WTC11 (cell line): ENCODE results near the gene ZFP36L1. TPM values are rescaled to one million over a fixed set of nuclear protein-coding genes. Genes with fewer than 3 reads are reported as not detected.

Source experiments
- ATAC-seq: fragments of 200-7000 bp; cut with Tn5 transposase; 2 replicates; pipeline ENCODE4 v1.10.0; 2021; ENCODE audit warnings: mild to moderate bottlenecking, moderate library complexity
- CTCF ChIA-PET: fragments of 300-600 bp; sonication (Branson Sonifier 250); formaldehyde crosslinking; loops from one replicate; lab custom pipeline; 2021; ENCODE audit warnings: antibody characterized with exemption; lab: Charles Lee
- POLR2A ChIA-PET: fragments of 350-600 bp; sonication (Branson Sonifier 250); formaldehyde crosslinking; loops from one replicate; lab custom pipeline; 2021; ENCODE audit warnings: antibody characterized with exemption; lab: Charles Lee
- DNase-seq: peaks from one replicate; pipeline ENCODE4 v3.0.0; 2021; ENCODE audit warnings: low spot score
- H3K27ac Mint-ChIP-seq: 2 replicates; pipeline ENCODE4 v1.8.0; 2021; ENCODE audit warnings: mixed read lengths
- H3K27me3 Mint-ChIP-seq: 2 replicates; pipeline ENCODE4 v1.8.0; 2021; ENCODE audit warnings: low read depth, mild to moderate bottlenecking, moderate library complexity, mixed read lengths
- H3K36me3 Mint-ChIP-seq: 2 replicates; pipeline ENCODE4 v1.8.0; 2021; ENCODE audit warnings: mixed read lengths
- H3K4me1 Mint-ChIP-seq: 2 replicates; pipeline ENCODE4 v1.8.0; 2022; ENCODE audit warnings: mixed read lengths
- H3K4me3 Mint-ChIP-seq: 2 replicates; pipeline ENCODE4 v1.8.0; 2021; ENCODE audit warnings: mild to moderate bottlenecking, moderate library complexity, mixed read lengths
- H3K9me3 Mint-ChIP-seq: 2 replicates; pipeline ENCODE4 v1.8.0; 2021; ENCODE audit warnings: mixed read lengths
- ATF1 ChIP-seq: sonication (generic); formaldehyde crosslinking; IDR thresholded peaks from 2 replicates; pipeline ENCODE4 v1.8.1; 2023; ENCODE audit warnings: mild to moderate bottlenecking, moderate library complexity, missing genetic modification reagents
- CREB1 ChIP-seq: sonication (generic); formaldehyde crosslinking; IDR thresholded peaks from 2 replicates; pipeline ENCODE4 v1.8.0; 2023; ENCODE audit warnings: mild to moderate bottlenecking, missing genetic modification reagents
- FOXJ3 ChIP-seq: sonication (generic); formaldehyde crosslinking; IDR thresholded peaks from 2 replicates; pipeline ENCODE4 v1.9.0; 2021; ENCODE audit warnings: missing genetic modification reagents, mild to moderate bottlenecking, borderline replicate concordance
- FOXP1 ChIP-seq: sonication (generic); formaldehyde crosslinking; IDR thresholded peaks from 2 replicates; pipeline ENCODE4 v1.8.0; 2022; ENCODE audit warnings: missing genetic modification reagents, mild to moderate bottlenecking, moderate library complexity, borderline replicate concordance
- GRHL2 ChIP-seq: fragments of 250-450 bp; sonication (Bioruptor Pico); IDR thresholded peaks from 2 replicates; pipeline ENCODE4 v1.8.0; 2022; ENCODE audit warnings: mild to moderate bottlenecking, moderate library complexity; ENCODE audit not compliant: insufficient replicate concordance, severe bottlenecking
- IRF2 ChIP-seq: sonication (generic); formaldehyde crosslinking; IDR thresholded peaks from 2 replicates; pipeline ENCODE4 v1.8.0; 2022; ENCODE audit warnings: low read depth, missing genetic modification reagents, borderline replicate concordance
- KAT7 ChIP-seq: sonication (generic); formaldehyde crosslinking; IDR thresholded peaks from 2 replicates; pipeline ENCODE4 v1.8.1; 2023; ENCODE audit warnings: missing genetic modification reagents, mild to moderate bottlenecking, borderline replicate concordance
- MXD4 ChIP-seq: fragments of 250-450 bp; sonication (Bioruptor Pico); IDR thresholded peaks from 2 replicates; pipeline ENCODE4 v1.8.0; 2021; ENCODE audit warnings: mild to moderate bottlenecking, moderate library complexity, borderline replicate concordance
- NFATC4 ChIP-seq: fragments of 250-450 bp; sonication (Bioruptor Pico); IDR thresholded peaks from 2 replicates; pipeline ENCODE4 v1.9.0; 2021; ENCODE audit warnings: mild to moderate bottlenecking
- NFE2L1 ChIP-seq: sonication (generic); formaldehyde crosslinking; IDR thresholded peaks from 2 replicates; pipeline ENCODE4 v1.8.1; 2023; ENCODE audit warnings: missing genetic modification reagents
- NR3C1 ChIP-seq: sonication (generic); formaldehyde crosslinking; conservative IDR thresholded peaks from 2 replicates; pipeline ENCODE4 v1.8.1; 2023; ENCODE audit warnings: low read depth, mild to moderate bottlenecking, missing genetic modification reagents
- RELA ChIP-seq: sonication (generic); formaldehyde crosslinking; IDR thresholded peaks from 2 replicates; pipeline ENCODE4 v1.8.1; 2022; ENCODE audit warnings: missing genetic modification reagents, mild to moderate bottlenecking, borderline replicate concordance
- SMAD4 ChIP-seq: sonication (generic); formaldehyde crosslinking; IDR thresholded peaks from 2 replicates; pipeline ENCODE4 v1.8.0; 2022; ENCODE audit warnings: mild to moderate bottlenecking, missing genetic modification reagents
- SOX15 ChIP-seq: fragments of 250-450 bp; sonication (Bioruptor Pico); IDR thresholded peaks from 2 replicates; pipeline ENCODE4 v1.9.0; 2021; ENCODE audit warnings: mild to moderate bottlenecking
- ZNF263 ChIP-seq: sonication (generic); formaldehyde crosslinking; IDR thresholded peaks from 2 replicates; pipeline ENCODE4 v1.8.1; 2022; ENCODE audit warnings: low read depth, mild to moderate bottlenecking, moderate library complexity, missing genetic modification reagents
- total RNA-seq: library from RNA; stranded (reverse); gene quantifications from 3 replicates; pipeline ENCODE4 v1.2.3, GENCODE V29; 2021
- TF ChIP-seq, protein P1 (sequence below): sonication (generic); formaldehyde crosslinking; IDR thresholded peaks from 2 replicates; pipeline ENCODE4 v1.8.1; 2022; ENCODE audit warnings: missing genetic modification reagents, borderline replicate concordance
- TF ChIP-seq, protein P2 (sequence below): fragments of 250-450 bp; sonication (Bioruptor Pico); IDR thresholded peaks from 2 replicates; pipeline ENCODE4 v1.9.0; 2021; ENCODE audit warnings: moderate library complexity, mild to moderate bottlenecking, inconsistent platforms, borderline replicate concordance
- TF ChIP-seq, protein P3 (sequence below): sonication (generic); formaldehyde crosslinking; conservative IDR thresholded peaks from 2 replicates; pipeline ENCODE4 v1.8.1; 2022; ENCODE audit warnings: mild to moderate bottlenecking, missing genetic modification reagents
- TF ChIP-seq, protein P4 (sequence below): fragments of 200-600 bp; IDR thresholded peaks from 2 replicates; pipeline ENCODE4 v1.8.0; 2022; ENCODE audit warnings: antibody characterized with exemption
- TF ChIP-seq, protein P5 (sequence below): fragments of 250-450 bp; sonication (Bioruptor Pico); conservative IDR thresholded peaks from 2 replicates; pipeline ENCODE4 v1.9.0; 2021; ENCODE audit warnings: mild to moderate bottlenecking
- TF ChIP-seq, protein P6 (sequence below): sonication (generic); formaldehyde crosslinking; IDR thresholded peaks from 2 replicates; pipeline ENCODE4 v1.8.1; 2023; ENCODE audit warnings: mild to moderate bottlenecking, missing genetic modification reagents, moderate library complexity
- TF ChIP-seq, protein P7 (sequence below): sonication (generic); formaldehyde crosslinking; IDR thresholded peaks from 2 replicates; pipeline ENCODE4 v1.8.0; 2022; ENCODE audit warnings: mild to moderate bottlenecking, missing genetic modification reagents

ZFP36L1 gene
- total RNA-seq, 1 experiment from 2014 or later = 132 TPM

DNA sequence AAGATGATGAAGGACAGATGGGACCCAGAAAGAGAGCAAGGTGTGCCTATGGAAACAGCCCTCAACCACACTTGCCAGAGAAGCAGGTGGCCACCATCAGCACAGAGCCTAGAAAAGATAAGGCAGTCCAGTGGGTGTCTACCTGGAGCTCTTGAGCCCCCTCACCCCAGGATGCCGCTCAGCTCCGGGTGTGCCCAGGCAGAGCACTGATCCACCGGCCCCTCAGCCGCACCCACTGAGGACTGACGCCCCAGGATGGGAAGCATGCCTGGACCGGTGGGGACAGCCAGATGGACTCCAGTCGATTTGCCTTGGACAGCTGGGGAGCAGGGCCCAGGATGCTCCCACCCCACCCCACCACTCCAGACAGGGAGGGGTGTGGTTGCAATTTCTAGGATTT, 15.1 kb upstream of the ZFP36L1 start:
- no peak for TF ChIP-seq RELA (CRISPR knock-in tag)
- TF ChIP-seq, protein P1, sequence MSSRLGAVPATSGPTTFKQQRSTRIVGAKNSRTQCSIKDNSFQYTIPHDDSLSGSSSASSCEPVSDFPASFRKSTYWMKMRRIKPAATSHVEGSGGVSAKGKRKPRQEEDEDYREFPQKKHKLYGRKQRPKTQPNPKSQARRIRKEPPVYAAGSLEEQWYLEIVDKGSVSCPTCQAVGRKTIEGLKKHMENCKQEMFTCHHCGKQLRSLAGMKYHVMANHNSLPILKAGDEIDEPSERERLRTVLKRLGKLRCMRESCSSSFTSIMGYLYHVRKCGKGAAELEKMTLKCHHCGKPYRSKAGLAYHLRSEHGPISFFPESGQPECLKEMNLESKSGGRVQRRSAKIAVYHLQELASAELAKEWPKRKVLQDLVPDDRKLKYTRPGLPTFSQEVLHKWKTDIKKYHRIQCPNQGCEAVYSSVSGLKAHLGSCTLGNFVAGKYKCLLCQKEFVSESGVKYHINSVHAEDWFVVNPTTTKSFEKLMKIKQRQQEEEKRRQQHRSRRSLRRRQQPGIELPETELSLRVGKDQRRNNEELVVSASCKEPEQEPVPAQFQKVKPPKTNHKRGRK = no peak
- no peak for TF ChIP-seq NR3C1 (CRISPR knock-in tag)
- TF ChIP-seq, protein P2, sequence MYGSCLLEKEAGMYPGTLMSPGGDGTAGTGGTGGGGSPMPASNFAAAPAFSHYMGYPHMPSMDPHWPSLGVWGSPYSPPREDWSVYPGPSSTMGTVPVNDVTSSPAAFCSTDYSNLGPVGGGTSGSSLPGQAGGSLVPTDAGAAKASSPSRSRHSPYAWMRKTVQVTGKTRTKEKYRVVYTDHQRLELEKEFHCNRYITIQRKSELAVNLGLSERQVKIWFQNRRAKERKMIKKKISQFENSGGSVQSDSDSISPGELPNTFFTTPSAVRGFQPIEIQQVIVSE (CRISPR knock-in tag) = no peak
- TF ChIP-seq FOXP1 (CRISPR knock-in tag) = no peak
- TF ChIP-seq, protein P3, sequence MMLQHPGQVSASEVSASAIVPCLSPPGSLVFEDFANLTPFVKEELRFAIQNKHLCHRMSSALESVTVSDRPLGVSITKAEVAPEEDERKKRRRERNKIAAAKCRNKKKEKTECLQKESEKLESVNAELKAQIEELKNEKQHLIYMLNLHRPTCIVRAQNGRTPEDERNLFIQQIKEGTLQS = no peak
- CTCF ChIA-PET = no interaction called here
- Mint-ChIP-seq H3K27ac (no peak overlapping the region), H3K4me1 (peaks cover 30% of the 10 kb centered on the region), H3K36me3 (peaks cover 18% of the 10 kb centered on the region), H3K9me3 (peaks cover 21% of the 10 kb centered on the region), H3K4me3 (no peak overlapping the region), H3K27me3 (no peaks in the 10 kb centered on the region)
- no peak for ATAC-seq
- DNase-seq = no peak
- POLR2A ChIA-PET = interaction anchor here (1.6 kb wide), 1 partner anchor 15 kb away, joined by 7 read pairs; the partner anchor contains the start of gene ZFP36L1

DNA sequence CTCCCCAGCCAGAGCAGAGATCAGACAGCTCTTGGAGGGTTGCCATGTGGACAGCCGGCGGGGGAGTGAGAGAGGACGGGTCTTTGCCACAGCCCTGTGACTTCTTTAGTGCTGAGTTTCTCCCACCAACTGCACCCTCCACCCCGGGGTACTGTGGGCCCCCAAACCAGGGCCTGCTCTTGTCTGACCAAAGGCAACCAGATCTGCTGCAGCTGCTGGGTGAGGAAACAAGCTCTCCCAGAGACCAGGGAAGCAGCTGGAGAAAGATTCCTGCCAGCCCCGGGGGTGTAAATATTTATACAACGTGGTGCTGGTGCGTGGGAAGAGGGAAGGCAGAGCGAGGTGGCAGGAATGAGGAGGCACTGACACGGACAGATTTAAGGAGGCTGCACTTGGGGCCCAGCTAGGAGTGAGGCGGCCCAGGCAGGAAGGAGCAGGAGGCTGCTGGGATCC, 14.3 kb upstream of the ZFP36L1 start:
- peaks cover 24% of the 10 kb centered on the region for H3K9me3 Mint-ChIP-seq
- peaks cover 21% of the 10 kb centered on the region for H3K36me3 Mint-ChIP-seq
- H3K4me3 Mint-ChIP-seq = no peak overlapping the region
- no peak overlapping the region for H3K27ac Mint-ChIP-seq
- no peaks in the 10 kb centered on the region for H3K27me3 Mint-ChIP-seq
- ChIA-PET CTCF (interaction anchor here (0.9 to 1.2 kb wide), 2 partner anchors 10 to 18 kb away, joined by 3 to 4 read pairs; no protein-coding TSS in a partner anchor), POLR2A (interaction anchor here (1.6 kb wide), 1 partner anchor 14 kb away, joined by 7 read pairs; the partner anchor contains the start of gene ZFP36L1)
- TF ChIP-seq CREB1 (CRISPR knock-in tag) (no peak), KAT7 (CRISPR knock-in tag) (no peak), FOXJ3 (CRISPR knock-in tag) (no peak), IRF2 (CRISPR knock-in tag) (no peak), ZNF263 (CRISPR knock-in tag) (no peak), MXD4 (no peak), NFE2L1 (CRISPR knock-in tag) (no peak), FOXP1 (CRISPR knock-in tag) (no peak), ATF1 (CRISPR knock-in tag) (no peak), SMAD4 (no peak), NFATC4 (no peak), GRHL2 (CRISPR knock-in tag) (no peak), SOX15 (CRISPR knock-in tag) (no peak)
- TF ChIP-seq, protein P4, sequence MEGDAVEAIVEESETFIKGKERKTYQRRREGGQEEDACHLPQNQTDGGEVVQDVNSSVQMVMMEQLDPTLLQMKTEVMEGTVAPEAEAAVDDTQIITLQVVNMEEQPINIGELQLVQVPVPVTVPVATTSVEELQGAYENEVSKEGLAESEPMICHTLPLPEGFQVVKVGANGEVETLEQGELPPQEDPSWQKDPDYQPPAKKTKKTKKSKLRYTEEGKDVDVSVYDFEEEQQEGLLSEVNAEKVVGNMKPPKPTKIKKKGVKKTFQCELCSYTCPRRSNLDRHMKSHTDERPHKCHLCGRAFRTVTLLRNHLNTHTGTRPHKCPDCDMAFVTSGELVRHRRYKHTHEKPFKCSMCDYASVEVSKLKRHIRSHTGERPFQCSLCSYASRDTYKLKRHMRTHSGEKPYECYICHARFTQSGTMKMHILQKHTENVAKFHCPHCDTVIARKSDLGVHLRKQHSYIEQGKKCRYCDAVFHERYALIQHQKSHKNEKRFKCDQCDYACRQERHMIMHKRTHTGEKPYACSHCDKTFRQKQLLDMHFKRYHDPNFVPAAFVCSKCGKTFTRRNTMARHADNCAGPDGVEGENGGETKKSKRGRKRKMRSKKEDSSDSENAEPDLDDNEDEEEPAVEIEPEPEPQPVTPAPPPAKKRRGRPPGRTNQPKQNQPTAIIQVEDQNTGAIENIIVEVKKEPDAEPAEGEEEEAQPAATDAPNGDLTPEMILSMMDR = no peak
- TF ChIP-seq, protein P1 = no peak
- TF ChIP-seq, protein P5, sequence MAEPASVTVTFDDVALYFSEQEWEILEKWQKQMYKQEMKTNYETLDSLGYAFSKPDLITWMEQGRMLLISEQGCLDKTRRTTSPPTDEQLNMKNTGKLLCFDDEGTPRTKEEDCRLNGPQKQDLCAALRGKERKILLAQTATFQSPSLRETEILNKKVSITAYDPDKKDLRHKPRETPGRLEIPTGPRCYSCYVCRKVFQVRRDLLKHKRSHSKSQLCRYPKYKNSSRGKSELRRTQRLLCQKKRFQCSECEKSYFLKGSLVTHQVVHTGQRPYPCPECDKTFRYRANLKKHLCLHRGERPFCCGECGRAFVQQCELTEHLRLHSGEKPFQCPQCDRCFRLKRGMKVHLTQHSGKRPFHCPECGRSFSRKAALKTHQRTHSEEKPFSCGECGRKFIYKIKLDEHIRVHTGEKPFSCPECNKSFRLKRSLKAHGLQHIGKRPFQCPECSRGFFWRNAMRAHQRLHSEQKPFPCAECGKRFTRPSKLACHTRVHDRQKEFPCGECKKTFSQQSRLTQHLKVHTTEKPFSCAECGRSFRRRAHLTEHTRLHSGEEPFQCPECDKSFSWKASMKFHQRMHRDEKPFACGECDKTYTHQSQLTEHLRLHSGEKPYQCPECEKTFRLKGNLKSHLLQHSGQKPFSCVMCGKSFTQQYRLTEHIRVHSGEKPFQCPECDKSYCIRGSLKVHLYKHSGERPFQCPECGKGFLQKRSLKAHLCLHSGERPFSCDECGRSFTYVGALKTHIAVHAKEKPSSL (CRISPR knock-in tag) = no peak
- TF ChIP-seq, protein P6, sequence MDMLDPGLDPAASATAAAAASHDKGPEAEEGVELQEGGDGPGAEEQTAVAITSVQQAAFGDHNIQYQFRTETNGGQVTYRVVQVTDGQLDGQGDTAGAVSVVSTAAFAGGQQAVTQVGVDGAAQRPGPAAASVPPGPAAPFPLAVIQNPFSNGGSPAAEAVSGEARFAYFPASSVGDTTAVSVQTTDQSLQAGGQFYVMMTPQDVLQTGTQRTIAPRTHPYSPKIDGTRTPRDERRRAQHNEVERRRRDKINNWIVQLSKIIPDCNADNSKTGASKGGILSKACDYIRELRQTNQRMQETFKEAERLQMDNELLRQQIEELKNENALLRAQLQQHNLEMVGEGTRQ (CRISPR knock-in tag) = no peak
- TF ChIP-seq, protein P7, sequence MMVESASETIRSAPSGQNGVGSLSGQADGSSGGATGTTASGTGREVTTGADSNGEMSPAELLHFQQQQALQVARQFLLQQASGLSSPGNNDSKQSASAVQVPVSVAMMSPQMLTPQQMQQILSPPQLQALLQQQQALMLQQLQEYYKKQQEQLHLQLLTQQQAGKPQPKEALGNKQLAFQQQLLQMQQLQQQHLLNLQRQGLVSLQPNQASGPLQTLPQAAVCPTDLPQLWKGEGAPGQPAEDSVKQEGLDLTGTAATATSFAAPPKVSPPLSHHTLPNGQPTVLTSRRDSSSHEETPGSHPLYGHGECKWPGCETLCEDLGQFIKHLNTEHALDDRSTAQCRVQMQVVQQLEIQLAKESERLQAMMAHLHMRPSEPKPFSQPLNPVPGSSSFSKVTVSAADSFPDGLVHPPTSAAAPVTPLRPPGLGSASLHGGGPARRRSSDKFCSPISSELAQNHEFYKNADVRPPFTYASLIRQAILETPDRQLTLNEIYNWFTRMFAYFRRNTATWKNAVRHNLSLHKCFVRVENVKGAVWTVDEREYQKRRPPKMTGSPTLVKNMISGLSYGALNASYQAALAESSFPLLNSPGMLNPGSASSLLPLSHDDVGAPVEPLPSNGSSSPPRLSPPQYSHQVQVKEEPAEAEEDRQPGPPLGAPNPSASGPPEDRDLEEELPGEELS (CRISPR knock-in tag) = no peak
- TF ChIP-seq, protein P3 = no peak
- DNase-seq (no peak), ATAC-seq (no peak)
- H3K4me1 Mint-ChIP-seq = peaks cover 25% of the 10 kb centered on the region
